Hematopoietic multipotent progenitor cell (in vitro differentiated cells): ENCODE data around the gene AP3S2. TPM values are rescaled to one million over a fixed set of nuclear protein-coding genes. Genes with fewer than 3 reads are reported as not detected.
A peak's percentile ranks its signal among the peaks of the same experiment; 100 is the strongest.
"Not testable (repeated sequence)": the region's sequence is repeated elsewhere in the genome, so short reads cannot be mapped to it uniquely, and the experiment has no call there.

Source experiments
- DNase-seq, 3 donors: peaks; one replicate each; pipeline ENCODE4 v3.0.0-alpha.2; 2011 to 2015; ENCODE audit warnings: low read depth in 2 of 3, low spot score in 2 of 3
- total RNA-seq: library from RNA; depleted of rRNA; stranded (reverse); fragments of >200 nt; gene quantifications from one replicate; pipeline ENCODE4 v1.2.3, GENCODE V29; 2012

The AP3S2 gene
- total RNA-seq, 1 donor, result 20.2 TPM

DNA sequence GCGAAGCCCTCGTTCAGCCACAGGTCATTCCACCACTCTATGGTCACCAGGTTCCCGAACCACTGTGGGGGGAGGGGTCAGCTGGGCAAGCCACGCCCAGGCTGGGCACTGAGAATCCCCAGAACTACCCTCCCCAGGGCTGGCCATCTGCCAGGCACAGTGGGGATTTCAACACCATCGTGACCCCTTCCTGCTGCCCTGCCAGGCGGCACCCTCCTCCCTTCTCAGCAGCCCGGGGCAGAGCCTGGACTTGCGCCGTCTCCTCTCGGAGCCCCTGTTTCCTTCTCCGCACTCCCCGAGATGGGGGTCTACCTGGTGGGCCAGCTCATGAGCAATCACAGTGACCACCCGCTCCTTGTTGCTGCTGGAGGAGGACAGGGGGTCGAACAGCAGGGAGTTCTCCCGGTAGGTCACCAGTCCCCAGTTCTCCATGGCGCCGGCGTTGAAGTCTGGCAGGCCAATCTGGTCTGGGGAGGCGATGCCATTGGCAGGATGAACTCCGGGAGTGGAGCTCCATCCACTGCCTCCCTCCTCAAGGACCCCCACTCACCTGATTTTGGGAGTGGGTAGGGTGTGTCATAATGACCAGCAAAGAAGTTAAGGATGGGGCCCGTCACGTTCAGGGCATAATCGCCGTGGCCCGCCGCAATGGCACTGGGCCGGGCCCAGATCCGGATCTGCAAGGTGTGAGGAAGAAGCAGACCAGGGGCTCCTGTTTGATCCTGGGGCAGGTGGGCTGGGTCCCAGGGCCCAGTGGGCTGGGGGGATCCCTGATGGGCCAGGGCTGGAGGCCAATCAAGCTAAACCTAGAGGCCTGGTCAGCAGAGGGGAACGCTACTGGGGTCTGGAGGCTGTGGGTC, 89.6 kb downstream of the AP3S2 start:
- no peak for DNase-seq

DNA sequence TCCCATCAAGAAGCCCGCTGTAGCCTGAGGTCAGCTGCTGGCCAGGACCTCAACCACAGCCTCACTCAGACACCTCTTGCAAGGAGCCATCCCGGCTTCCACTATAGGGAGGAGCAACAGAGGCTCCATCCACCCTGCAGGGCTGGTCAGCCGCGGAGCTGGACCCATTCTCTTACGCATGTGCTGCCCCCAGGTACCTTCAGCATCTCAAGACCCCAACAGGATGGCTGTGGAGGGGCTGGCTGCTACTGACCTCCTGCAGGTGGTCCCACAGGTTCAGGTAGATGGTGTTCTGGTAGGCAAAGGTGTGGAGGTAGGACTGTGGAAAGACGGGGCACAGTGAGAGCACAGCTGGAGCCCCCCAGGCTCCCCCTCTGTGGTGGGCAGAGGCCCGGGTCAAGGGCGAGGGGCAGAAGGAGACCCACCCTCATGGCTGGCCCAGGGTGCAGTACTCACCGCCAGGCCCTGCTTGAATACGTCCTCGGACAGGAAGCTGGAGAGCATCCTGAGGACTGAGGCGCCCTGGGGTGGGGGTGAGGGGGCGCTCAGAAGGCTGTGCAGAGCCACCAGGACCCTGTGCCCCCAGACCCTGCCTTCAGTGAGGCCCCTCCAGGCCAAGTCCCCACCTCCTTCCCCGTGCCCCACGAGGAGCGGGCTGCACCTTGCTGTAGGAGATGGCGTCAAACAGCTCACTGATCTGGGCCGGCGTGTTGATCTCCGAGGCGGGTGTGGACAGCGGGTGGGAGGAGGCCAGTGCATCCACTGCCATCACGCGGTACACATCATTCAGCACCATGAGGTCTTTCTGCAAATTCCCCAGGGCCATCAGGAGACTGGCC, 90.6 kb downstream of the AP3S2 start:
- DNase-seq, result no peak

DNA sequence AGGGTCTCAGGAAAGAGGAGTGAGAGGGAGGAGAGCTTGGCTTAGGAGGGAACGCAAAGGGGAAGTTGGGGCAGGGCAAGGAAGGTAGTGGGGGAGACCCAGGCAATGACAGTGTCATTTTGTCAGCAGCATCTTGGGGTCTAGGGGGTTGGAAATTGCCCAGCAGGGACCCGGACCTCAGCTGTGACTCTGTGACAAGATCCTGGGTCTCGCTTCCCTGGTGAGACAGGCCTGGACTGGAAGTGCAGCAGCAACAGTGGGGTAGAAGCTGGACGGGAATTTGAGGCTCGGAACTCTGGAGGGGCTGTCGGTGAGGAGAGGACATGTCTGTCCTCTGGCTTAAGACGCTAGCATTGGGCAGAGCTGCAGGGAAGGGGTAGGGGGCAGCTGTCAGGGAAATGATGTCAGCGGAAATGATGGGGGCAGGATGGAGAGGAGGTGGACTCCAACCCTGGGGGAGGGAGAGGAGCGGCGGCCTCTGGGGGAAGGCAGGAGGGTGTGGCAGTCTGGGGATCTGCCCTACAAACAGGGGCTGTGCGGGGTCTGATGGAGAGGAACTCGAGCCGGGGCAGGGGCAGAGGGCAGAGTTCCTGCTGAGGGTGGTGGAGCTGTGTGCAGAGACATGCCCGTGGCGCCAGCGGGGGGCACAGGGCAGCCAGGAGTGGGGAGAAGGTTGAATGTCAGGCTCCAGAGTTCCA, 91.4 kb downstream of the AP3S2 start:
- DNase-seq, result no peak

DNA sequence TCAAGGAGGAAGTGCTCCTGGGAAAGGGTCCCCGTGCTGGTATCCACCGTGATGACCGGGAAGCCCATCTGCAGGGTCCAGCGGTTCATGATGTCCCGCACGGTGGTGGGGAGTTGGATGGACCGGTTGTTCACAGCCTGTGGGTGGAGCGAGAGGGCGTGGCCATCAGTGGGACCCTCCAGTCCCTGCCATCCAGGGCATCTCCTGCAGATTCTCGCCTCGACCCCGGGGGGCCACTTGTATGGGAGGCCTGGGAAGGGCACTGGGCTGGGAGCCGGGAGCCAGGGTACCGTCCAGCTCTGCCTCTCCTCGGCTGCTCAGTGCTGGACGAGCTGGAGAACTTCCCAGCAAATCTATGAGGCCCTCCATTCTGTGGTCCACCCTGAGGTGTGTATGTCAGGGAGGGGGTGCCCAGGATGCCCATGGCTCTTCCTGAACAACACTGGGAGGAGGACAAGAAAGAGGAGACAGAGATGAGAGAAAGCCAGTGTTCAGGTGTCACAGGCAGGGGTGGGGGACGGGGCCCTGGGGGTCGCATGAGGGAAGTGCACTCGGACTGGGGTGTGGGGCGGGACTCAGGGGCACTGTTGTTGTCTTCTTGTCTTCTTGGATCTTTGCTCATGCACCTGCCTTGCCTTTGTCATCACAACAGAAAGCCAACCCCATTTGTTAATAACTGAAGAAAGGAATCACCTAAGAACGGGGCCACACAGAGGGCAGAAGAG, 92.2 kb downstream of the AP3S2 start:
- no peak for DNase-seq

DNA sequence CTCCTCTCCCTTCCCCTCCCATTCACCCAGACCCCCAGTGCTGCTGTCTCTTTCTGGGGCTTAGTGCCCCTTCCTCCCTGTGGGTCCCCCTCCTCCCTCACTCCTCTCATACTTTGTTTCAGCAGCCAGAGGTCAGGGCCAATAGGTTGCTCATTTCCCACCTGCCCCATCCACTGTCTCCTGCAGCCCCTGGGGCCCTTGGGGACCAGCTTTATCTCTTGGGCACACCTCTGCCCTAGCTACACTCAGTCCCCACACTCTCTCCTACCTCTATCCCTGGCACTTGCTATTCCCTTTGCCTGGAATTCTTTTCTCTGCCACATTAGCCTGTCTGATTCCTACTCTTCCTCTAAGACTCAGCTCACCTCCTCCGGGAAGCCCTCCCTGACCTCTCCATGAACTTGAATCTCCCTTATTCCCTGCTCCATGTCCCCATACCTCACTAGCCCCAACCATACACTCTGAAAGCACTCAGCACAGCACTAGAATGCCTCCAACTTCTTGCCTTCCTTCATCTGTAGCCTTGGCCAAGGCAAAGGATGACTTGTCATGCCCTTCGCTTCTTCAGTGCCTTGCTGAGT, 93.8 kb downstream of the AP3S2 start:
- DNase-seq, result no peak

DNA sequence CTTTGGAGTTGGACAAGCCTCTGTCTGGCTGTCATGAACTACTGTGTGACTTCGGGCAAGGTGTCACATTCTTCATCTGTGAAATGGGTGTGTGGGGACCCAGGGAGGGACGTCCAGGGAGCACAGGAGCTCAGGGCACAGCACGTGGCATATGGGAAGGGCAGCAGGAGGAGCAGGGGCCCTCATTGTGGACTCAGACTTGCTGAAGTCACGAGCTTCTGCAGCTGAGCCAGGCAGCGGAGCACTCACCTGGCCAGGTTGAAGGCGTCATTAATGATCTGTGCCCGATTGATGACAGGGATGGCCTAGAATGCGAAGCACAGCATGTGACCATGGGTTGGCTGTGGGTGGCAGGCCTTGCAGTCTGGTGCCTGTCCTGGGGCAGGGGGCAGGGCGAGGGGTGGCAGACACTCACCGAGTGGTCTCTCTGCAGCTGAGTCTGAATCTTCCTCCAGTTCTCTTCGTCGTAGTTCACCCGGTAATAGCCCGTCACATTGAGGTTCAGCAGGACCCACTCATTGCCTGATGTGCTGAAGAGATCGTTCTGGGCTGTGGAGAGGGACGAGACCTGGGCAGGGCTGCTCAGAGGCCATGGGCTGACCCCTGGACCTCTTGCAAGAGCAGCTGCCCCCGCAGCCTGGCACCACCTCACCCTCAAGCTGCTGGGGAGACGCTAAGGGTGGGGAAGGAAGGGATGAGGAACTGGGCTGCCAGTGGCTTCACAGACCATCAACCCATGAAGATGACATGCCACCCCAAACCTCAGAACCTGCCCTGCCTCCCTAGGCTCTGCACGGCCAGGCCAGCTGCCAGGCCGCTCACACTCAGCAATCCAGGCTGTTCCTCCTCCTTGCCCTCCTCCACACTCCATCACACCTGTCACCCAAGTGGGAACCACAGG, 94.5 kb downstream of the AP3S2 start:
- no peak for DNase-seq

DNA sequence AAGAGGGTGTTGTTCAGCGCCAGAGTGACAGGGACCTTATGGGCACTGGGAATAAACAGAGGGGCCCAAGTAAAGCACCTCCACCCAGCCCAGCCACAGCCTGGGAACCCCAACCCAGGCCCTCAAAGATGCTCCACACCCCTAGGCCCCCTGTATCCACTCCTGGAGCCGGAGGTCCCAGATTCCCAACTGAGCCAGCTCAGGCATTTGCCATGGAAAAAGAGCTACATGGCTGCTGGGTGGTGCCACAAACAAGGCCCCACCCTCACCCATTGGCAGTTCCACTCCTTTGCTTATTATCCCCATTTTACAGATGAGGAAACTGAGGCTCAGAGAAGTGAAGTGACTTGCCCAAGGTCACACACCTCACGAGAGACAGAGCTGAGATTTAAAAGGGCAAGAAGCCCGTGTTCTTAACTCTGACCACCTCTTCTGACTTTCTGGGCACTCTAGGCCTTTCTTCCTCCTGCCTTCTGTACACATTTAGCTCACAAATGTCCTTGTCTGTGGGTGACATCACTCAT, 96.1 kb downstream of the AP3S2 start:
- DNase-seq, result no peak

DNA sequence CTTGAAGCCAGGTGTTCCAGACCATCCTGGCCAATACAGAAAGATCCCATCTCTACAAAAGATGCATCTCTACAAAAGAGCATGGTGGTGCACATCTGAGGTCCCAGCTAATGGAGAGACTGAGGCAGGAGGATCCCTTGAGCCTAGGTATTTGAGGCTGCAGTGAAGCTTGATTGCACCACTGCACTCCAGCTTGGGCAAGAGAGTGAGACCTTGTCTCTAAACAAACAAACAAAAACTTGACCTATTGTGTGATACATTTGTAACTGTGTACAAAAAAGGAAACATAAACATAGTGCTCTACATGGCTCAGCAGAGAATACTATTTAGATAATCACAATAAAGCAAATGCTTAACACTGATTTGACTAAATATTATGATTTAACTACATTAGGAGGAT, 97.8 kb downstream of the AP3S2 start:
- DNase-seq, result no peak

DNA sequence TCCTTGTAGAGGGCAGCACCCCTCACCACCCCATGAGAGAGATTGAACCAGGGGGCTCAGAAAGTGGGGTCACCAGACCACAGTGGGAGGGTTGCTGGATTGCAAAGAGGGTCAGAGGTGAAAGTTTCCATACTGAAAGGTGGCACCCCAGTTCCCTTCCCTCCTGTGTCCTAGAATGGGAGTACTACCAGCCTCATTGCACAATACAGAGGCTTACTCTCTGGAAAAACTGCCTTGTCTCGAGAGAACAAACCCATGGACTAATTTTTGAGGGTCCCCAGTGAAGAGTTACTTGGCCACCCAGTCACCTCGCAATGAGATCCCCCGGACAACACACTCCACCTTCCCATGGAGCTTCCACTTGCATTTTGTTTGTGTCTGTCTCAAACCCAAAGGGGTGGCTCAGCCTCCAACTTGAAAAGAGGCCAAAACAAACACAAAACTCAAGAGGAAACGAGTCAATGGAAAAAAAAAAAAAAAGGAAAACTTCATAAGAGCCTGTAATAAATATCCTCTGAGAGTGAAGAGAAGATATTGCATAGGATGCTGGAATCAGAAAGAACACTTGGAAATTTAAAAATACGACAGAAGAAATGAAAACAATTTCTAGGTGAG, 99.1 kb downstream of the AP3S2 start:
- DNase-seq, result no peak

DNA sequence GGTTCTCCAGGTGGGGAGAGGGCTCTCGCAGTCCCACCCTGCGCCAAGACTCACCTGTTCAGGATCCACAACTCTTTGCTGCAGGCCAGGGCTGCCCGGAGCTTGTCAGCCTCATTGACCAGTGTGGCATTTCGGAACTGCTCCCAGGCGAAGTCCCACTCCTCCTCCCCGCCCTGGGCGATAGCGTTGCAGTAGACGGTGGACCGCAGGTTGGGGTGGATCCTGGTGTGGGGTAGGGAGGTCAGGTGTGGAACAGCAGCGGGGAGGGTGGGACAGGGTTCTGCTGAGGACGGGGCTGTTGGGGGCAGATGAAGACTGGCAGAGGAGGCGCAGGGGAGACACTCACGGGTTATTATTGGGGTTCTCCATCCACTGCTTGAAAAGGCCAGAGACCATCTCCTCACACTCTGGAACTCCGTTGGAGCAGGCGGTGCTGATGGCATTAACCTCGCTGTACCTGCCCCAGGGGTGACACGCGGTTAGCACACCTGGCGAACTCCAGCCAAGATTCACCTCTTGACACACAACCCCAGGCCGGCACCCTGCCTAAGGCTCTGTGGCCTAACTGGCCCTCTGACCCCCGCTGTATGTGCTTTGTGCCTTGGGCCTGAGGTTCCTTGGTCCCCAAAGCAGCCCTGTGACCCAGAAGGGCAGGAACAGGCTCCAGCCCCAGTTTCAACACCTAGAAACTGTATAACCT, 101.5 kb downstream of the AP3S2 start:
- no peak for DNase-seq

DNA sequence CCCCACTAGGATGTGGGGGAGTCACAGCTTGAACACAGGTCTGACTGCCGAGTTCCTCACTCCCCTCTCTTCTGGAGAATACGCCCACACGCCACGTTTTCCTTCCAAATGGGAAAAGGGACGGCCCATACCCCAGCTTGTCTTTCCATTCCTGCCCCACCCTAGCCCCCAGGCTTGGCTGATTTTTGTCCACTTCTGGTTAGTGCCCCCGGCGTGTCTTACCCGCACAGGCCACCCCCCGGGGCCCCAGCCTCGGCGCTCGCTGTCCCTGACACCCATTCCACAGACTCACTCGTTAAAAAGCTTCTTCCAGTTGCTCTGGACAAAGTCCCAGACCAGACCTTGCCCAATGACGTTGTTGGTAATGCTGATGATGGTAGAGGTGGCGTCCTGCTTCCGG, 103.1 kb downstream of the AP3S2 start:
- no peak for DNase-seq

DNA sequence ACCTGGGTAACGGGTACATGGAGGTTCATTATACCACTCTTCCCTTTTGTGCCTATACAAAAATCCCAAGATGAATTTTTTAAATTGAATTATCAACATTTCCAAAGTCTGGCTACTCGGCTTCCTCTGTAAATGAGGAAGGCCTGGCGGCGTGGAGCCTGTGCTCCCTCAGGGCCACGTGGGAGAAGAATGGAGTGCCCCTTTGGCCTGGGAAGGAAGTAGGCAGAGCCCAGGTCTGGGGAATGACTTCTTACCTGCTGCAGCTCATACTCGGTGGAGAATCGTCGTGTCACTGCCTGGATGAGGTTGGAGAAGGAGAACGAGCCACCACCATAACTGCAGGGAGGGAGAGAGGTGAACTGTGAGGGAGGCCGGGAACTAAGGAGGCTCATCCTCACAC, 103.6 kb downstream of the AP3S2 start:
- DNase-seq, result no peak

DNA sequence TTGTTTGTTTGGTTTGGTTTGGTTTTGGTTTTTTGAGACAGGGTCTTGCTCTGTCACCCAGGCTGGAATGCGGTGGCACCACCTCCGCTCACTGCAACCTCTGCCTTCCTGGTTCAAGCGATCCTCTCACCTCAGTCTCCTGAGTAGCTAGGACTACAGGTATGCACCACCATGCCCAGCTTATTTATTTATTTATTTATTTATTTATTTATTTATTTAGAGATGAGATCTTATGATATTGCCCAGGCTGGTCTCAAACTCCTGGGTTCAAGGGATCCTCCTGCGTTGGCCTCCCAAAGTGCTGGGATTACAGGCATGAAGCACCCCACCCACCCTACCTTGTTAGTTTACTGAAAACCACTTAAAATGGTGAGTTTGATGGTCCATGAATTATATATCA, 105.2 kb downstream of the AP3S2 start:
- DNase-seq, result not testable (repeated sequence)

DNA sequence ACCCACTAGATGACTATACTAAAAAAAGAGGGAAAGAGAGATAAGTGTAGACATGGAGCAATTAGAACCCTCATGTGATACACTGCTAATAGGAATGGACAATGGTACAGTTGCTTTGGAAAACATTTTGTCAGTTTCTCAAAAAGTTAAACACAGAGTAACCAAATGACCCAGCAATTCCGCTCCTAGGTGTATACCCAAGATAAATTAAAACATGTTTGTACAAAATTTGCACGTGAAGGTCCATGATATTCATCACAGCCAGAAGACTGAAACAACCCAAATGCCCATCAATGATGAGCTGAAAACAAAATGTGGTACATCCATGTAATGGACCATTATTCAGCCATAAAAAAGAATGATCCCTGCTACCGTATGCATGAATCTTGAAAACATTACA, 105.8 kb downstream of the AP3S2 start:
- peak in 1 of 3 donors; percentile 34 for DNase-seq

DNA sequence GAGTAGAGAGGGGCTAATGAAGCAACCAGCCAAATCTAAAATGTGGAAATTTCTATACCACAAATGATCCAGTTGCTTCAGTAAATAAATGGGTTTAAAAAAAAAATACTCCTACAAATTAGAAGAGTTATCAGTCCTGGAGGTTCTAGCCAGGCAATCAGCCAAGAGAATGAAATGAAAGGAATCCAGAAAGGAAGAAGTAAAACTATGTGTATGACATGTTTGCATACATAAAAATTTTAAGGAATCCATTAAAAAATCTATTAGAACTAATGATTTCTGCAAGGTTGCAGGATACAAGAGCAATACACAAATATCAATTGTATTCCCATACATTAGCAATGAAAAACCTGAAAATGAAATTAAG, 108.0 kb downstream of the AP3S2 start:
- DNase-seq, result no peak

DNA sequence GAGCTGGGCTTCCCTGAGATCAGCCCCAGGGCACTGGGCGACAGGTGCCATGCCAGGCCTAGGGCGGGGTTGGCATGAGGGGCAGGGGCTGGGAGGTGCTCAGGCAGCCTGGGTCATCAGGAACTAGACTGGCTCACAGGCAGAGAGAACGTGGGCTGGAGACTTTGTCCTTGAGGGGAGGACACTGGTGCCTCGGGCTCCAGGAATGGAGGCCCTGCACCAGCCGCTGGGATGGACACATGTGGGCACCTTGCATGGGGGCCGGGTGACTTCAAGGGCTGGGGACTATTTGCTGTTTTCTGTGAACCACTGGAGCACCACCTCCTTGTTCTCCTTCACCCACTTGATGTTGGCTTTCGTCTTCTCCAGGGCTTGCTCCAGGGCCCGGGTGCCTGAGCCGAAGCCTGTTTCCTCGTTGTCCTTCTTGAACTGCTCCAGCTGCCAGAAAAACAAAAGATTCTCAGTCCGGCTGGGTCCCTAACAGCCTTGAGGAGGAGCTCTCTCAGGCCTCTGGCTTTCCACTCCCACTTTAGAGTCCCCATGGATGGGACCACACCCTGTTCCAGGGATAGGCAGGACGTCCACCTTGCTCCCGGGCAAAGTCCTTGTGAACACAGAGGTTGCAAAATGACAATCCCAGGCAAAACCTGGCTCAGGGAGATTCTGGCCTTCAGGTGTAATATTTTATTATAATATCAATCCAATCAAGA, 108.6 kb downstream of the AP3S2 start:
- DNase-seq, result no peak

DNA sequence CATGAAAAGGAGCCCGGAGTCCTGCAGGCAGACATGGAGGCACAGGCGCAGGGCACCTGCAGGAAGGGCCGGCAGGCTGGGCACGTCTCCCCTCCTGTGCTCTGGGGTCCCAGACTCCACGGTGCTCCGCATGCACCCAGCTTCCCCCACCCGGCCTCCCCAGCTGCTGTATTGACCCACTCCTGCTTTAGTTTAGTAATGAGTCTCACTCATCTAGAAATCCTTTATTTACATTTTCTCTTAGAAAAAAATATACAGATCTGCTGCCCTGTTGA, 109.2 kb downstream of the AP3S2 start:
- no peak for DNase-seq
